Bronchial epithelial cell (primary cell): ENCODE results near the gene DYNC2H1. TPM values are rescaled to one million over a fixed set of nuclear protein-coding genes. Genes with fewer than 3 reads are reported as not detected.
A peak's percentile ranks its signal among the peaks of the same experiment; 100 is the strongest.

Source experiments
- DNase-seq: peaks from one replicate; pipeline ENCODE4 v3.0.0-alpha.2; 2010; ENCODE audit warnings: low read depth
- FAIRE-seq: peaks from 2 replicates; lab custom pipeline; 2011; peaks lifted over from hg19 to GRCh38; lab: Jason Lieb, UNC
- H3K27me3 ChIP-seq: 2 replicates; pipeline ENCODE4 v1.5.1; 2011; ENCODE audit warnings: low read length; ENCODE audit not compliant: control insufficient read depth, insufficient read depth
- H3K36me3 ChIP-seq: 2 replicates; pipeline ENCODE4 v1.5.1; 2011; ENCODE audit warnings: low read length; ENCODE audit not compliant: control insufficient read depth, insufficient read depth
- H3K4me3 ChIP-seq: 2 replicates; pipeline ENCODE4 v1.5.1; 2011; ENCODE audit warnings: mild to moderate bottlenecking, low read depth, low read length, control low read depth
- total RNA-seq: library from RNA; depleted of rRNA; stranded (reverse); fragments of >200 nt; gene quantifications from 2 replicates; pipeline ENCODE4 v1.2.1, GENCODE V29; 2014
- TF ChIP-seq, protein P1 (sequence below): IDR thresholded peaks from 2 replicates; pipeline ENCODE4 v1.5.1; 2011; ENCODE audit warnings: mild to moderate bottlenecking, moderate library complexity, low read length, control low read depth, inconsistent platforms; ENCODE audit not compliant: insufficient read depth, severe bottlenecking

DYNC2H1 gene
- total RNA-seq, 1 donor from 2014 or later = 11.6 TPM

DNA sequence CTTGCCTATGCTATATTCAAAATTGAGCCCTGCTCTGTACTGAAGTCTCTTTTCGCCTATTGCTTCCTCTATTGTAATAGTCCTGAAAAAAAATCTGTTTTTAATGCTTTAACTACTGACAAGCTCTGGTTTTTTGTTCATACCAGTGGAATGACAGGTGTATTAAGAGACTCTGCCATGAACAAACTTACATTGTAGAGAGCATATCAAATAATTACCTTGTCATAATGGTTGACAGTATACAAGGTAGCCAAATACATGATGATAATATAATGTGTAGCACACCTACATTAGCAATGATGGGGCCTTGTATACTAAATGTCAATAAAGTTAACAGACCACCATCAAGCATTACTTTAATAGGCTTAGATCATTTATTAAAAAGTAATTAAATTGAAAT is 175.0 kb downstream of the DYNC2H1 start:
- FAIRE-seq (no peak), DNase-seq (no peak)
- no peaks in the 10 kb centered on the region for H3K27me3 ChIP-seq
- H3K36me3 ChIP-seq = no peaks in the 10 kb centered on the region
- TF ChIP-seq, protein P1, sequence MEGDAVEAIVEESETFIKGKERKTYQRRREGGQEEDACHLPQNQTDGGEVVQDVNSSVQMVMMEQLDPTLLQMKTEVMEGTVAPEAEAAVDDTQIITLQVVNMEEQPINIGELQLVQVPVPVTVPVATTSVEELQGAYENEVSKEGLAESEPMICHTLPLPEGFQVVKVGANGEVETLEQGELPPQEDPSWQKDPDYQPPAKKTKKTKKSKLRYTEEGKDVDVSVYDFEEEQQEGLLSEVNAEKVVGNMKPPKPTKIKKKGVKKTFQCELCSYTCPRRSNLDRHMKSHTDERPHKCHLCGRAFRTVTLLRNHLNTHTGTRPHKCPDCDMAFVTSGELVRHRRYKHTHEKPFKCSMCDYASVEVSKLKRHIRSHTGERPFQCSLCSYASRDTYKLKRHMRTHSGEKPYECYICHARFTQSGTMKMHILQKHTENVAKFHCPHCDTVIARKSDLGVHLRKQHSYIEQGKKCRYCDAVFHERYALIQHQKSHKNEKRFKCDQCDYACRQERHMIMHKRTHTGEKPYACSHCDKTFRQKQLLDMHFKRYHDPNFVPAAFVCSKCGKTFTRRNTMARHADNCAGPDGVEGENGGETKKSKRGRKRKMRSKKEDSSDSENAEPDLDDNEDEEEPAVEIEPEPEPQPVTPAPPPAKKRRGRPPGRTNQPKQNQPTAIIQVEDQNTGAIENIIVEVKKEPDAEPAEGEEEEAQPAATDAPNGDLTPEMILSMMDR = no peak
- H3K4me3 ChIP-seq = no peak overlapping the region

DNA sequence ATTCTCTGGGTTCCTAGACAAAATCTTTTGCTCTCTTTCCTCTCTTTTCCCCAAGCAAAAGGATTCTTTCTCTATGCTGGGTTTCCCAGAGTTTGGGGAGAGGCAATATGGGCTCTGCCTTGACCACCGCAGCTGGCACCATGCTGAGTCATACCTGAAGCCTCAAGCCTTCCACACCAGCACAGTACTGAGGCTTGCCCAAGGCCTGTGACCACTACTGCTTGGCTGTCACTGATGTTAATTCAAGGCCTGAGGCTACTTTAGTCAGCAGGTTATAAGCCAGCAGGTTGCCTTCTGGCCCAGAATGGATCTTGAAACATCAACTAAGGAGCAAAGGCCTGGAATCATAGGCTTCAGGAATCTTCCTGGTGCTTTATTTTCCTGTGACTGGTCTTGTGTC is 185.3 kb downstream of the DYNC2H1 start:
- no peak for FAIRE-seq
- Histone ChIP-seq H3K27me3 (no peaks in the 10 kb centered on the region), H3K36me3 (no peaks in the 10 kb centered on the region), H3K4me3 (no peak overlapping the region)
- peak; percentile 20 for DNase-seq
- TF ChIP-seq, protein P1 = no peak

DNA sequence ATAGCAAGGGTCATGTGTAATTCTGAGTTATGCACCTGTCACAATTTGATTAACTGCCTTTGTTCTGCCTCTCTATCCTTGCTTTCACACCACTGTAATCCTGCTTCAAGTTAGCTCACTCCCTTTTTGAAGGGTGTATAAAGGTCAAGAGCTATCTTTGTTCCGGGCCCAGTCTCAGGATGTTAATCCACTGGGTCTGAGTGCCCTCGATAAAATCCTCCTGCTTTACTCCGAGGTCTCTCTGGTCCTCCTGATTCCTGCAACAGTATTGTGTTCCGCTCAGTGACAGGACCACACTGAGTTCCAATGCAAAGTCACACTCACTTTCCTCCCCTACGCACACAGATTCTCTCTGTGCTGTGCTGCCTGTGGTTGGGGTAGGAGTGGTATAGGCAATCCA is 186.5 kb downstream of the DYNC2H1 start:
- FAIRE-seq (no peak), DNase-seq (no peak)
- H3K4me3 ChIP-seq = no peak overlapping the region
- no peaks in the 10 kb centered on the region for H3K27me3 ChIP-seq
- TF ChIP-seq, protein P1 = no peak
- no peaks in the 10 kb centered on the region for H3K36me3 ChIP-seq

DNA sequence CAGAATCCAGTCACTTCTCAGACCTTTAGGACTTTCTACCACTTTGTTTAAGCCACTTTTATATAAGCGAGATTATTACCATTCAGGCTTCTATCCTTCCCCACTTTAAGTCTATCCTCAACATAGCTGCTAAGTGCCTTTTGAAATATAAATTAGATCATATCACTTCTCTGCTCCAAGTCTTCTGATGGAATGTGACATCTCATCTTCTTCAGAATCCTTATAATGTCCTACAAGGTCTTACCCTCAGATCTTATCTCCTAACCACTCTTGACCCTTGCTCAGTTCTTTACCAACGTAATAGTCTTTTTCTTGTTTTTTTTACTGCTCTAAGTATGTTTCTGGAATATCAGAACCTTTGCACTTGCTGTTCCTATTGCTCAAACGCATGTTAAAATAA is 188.7 kb downstream of the DYNC2H1 start:
- TF ChIP-seq, protein P1 = no peak
- Histone ChIP-seq H3K36me3 (no peaks in the 10 kb centered on the region), H3K4me3 (no peak overlapping the region), H3K27me3 (no peaks in the 10 kb centered on the region)
- no peak for DNase-seq
- no peak for FAIRE-seq

DNA sequence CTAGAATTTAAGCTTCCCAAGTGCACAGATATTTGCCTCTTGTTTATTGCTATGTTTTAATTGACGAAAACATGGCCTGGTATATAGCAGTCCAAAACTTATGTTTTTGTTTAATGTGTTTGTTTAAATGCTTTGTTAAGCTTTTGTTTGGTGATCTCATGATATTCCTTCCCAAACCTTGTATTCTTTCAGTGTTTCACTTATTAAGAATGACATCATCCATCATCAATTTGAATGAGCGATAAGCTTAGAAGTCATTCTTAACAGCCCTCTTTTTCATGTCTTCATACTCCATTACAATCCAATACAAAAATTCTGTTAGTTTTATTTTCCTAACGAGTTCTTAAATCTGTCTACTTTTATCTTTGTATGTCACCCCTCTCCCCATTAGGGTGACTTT is 206.0 kb downstream of the DYNC2H1 start:
- Histone ChIP-seq H3K4me3 (no peak overlapping the region), H3K27me3 (no peaks in the 10 kb centered on the region), H3K36me3 (no peaks in the 10 kb centered on the region)
- TF ChIP-seq, protein P1 = no peak
- no peak for FAIRE-seq
- DNase-seq = peak; percentile 7

DNA sequence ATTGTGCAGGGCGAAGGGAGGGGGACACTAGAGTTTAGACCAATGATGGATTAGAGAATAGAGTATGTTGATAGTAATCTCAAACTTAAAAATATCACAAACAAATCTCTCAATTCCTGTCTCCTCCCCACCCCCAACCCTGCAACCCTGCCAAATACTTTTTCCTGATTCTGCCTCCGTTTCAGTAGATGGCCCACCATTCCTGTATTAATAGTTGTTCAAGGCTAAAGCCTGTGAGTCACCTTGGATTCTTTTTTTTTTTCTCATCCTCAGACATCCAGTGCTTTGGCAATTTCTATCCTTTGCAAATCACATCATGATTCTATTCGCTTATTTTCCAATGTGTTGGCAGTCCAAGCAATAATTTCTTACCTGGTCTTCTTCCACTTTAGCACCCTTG is 207.9 kb downstream of the DYNC2H1 start:
- Histone ChIP-seq H3K4me3 (no peak overlapping the region), H3K36me3 (no peaks in the 10 kb centered on the region), H3K27me3 (no peaks in the 10 kb centered on the region)
- DNase-seq (peak; percentile 64), FAIRE-seq (no peak)
- TF ChIP-seq, protein P1 = no peak
